Measurements from ENCODE around the gene SOX10. TPM values are rescaled to one million over a fixed set of nuclear protein-coding genes. Genes with fewer than 3 reads are reported as not detected.
"Not testable (repeated sequence)": the region's sequence is repeated elsewhere in the genome, so short reads cannot be mapped to it uniquely, and the experiment has no call there.

SOX10 gene
- total RNA-seq, 1 donor from 2014 or later = not detected

- intact Hi-C loops (cut with micrococcal nuclease) = loop anchor here (1.0 to 5.0 kb wide), 7 partner anchors 13 to 429 kb away; partner anchors contain the start of genes C22orf23 and POLR2F
These were observed 18.3 kb downstream of the SOX10 start for GRCh38 chr22:37965940-37966664.

DNA sequence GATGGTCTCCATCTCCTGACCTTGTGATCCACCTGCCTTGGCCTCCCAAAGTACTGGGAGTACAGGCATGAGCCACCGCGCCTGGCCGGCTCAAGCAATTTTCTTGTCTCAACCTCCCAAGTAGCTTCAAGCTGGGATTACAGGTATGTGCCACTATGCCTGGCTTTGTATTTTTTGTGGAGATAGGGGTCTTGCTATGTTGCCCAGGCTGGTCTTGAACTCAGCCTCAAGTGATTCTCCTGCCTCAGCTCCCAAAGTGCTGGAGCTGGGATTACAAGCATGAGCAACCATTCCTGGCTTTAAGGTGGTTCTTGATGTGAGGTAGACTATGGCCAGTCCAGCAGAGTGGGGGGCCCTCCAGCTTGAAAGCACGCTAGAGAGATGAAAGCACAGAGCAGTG lies 23.3 kb downstream of the SOX10 start:
- intact Hi-C loops (cut with micrococcal nuclease) = no loop called here

GRCh38 chr22:37959231-37959825 lies 25.0 kb downstream of the SOX10 start:
- intact Hi-C loops (cut with micrococcal nuclease) = no loop called here

DNA sequence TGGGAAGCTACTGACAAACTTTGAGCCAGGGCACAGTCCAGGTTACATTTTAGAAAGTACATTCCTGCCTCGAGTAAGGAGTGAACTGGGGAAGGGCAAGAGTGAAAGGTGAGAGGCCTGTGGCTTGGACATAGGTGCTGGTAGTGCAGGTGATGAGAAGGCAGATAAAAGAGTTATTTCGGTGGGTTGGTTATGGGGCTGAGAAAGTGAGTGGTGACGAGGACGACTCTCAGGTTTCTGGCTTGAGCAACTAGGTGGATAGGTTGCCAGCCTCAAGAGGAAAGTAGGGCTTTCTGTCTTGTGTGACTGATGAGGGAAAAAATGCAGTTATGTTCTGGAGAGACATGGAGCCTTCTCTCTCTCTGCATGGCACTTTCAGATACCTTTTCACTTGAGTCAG lies 27.1 kb downstream of the SOX10 start:
- intact Hi-C loops (cut with micrococcal nuclease) = no loop called here

DNA sequence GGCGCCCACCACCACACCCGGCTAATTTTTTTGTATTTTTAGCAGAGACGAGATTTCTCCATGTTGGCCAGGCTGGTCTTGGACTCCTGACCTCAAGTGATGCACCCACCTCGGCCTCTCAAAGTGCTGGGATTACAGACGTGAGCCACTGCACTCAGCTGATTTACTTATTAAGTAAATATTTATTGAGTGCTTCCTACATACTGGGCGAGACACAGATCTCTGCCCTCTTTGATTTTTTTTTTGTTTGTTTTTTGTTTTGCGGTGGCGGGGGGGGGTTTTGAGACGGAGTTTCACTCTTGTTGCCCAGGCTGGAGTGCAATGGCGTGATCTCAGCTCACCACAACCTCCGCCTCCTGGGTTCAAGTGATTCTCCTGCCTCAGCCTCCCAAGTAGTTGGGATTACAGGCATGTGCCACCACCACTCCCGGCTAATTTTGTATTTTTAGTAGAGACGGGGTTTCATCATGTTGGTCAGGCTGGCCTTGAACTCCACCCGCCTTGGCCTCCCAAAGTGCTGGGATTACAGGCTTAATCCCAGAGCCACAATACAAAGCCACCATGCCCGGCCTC lies 28.4 kb downstream of the SOX10 start:
- intact Hi-C loops (cut with micrococcal nuclease) = not testable (repeated sequence)

DNA sequence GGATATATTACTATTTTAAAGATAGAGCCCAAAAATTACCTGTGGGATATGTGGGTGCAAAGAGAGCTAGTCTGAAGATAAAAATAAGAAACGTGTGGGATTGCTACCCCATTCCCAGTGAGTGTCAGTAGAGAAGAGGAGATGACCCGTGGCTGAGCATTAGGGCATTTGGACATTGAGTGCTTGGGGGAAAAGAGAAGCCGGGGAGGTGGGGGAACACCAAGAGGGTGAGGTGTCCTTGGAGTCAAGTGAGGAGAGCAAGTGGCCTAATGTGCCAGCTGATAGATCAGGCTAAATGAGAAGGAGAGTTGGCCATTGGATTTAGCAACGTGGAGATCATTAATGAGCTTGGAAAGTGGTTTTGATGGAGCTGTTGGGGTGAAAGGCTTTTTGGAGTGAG lies 29.7 kb downstream of the SOX10 start:
- intact Hi-C loops (cut with micrococcal nuclease) = loop anchor here (5.0 kb wide), 3 partner anchors 248 to 347 kb away; partner anchors contain the start of genes GGA1, LGALS1 and MAFF

DNA sequence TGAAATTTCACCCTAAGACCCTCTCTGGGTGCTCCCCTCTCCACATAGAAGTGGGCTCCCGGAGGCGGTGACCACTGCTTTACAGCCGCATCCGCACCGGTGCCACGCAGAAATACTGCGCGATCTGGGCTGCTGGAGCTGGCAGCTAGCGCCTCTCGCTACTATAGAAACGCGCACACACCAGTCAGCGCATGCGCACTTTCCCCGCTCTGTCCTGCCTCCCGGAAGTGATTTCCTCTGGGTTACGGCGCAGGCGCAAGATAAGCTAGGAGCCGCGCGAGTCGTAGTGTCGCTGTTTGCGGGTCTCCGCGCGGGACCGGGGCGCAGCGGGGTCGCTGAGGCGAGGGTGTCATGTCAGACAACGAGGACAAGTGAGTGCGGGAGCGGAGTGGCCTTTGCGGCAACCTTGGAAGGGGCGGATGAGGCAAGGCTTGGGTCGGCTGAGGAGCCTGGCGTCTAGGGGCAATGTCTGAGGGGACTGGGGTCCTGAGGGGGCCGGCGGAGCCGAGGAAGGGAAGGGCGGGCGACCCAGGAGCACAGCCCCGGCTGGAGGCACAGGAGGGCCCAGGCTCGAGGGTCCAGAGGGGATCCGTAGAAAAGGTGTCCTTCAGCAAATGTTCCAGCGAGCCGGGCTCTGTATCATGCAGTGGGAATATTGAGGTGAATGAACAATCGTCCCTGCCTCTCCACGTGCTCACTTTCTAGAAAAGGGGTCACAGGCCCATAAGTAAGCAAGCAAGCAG lies 30.7 kb downstream of the SOX10 start, which contains the start of the genes C22orf23 and POLR2F:
TSS of gene C22orf23 (minus strand) at position 165 of the 743 bp plus-strand sequence. CDS start 452 bp downstream, outside the sequence.
TSS of gene POLR2F (plus strand) at position 263 of the 743 bp plus-strand sequence. CDS start at position 352, 89 bp downstream.
- intact Hi-C loops (cut with micrococcal nuclease) = loop anchor here (1.0 to 5.0 kb wide), 14 partner anchors 12 to 803 kb away; partner anchors contain the start of genes ANKRD54, CBY1, DMC1 and EIF3L

GRCh38 chr22:37953062-37953436 lies 31.3 kb downstream of the SOX10 start:
- intact Hi-C loops (cut with micrococcal nuclease) = loop anchor here (1.0 to 5.0 kb wide), 14 partner anchors 12 to 804 kb away; partner anchors contain the start of genes ANKRD54, CBY1, DMC1 and EIF3L

GRCh38 chr22:37952629-37953028 lies 31.7 kb downstream of the SOX10 start:
- intact Hi-C loops (cut with micrococcal nuclease) = loop anchor here (1.0 to 5.0 kb wide), 14 partner anchors 13 to 804 kb away; partner anchors contain the start of genes ANKRD54, CBY1, DMC1 and EIF3L

GRCh38 chr22:37951305-37951704 lies 33.0 kb downstream of the SOX10 start:
- intact Hi-C loops (cut with micrococcal nuclease) = loop anchor here (5.0 kb wide), 3 partner anchors 251 to 344 kb away; partner anchors contain the start of genes GGA1, LGALS1 and MAFF

DNA sequence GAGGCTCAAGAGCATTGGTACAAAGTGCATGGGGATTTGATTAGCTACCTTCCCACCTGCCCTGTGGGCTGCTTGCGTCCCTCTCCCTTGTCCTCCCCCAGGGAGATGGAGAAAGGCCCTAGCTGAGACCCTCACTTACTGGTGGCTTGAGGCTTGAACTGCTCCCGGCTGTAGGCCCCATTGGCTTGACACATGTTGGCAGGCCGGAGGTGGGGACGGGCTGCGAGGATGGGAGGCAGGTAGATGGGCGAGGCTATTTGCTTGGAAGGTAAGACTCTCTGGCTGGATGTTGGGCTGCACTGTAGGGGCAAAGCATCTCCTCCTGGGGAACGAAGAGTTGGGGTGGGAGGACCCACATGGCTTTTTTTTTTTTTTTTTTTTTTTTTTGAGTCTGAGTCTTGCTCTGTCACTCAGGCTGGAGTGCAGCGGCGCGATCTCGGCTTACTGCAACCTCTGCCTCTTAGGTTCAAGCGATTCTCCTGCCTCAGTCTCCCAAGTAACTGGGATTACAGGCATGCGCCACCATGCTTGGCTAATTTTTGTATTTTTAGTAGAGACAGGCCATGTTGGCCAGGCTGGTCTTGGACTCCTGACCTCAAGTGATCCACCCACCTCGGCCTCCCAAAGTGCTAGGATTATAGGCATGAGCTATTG lies 37.1 kb downstream of the SOX10 start:
- intact Hi-C loops (cut with micrococcal nuclease) = not testable (repeated sequence)

GRCh38 chr22:37944423-37944822 lies 39.9 kb downstream of the SOX10 start:
- intact Hi-C loops (cut with micrococcal nuclease) = not testable (repeated sequence)

- intact Hi-C loops (cut with micrococcal nuclease) = no loop called here
These were observed 40.5 kb downstream of the SOX10 start for GRCh38 chr22:37943825-37944198.

DNA sequence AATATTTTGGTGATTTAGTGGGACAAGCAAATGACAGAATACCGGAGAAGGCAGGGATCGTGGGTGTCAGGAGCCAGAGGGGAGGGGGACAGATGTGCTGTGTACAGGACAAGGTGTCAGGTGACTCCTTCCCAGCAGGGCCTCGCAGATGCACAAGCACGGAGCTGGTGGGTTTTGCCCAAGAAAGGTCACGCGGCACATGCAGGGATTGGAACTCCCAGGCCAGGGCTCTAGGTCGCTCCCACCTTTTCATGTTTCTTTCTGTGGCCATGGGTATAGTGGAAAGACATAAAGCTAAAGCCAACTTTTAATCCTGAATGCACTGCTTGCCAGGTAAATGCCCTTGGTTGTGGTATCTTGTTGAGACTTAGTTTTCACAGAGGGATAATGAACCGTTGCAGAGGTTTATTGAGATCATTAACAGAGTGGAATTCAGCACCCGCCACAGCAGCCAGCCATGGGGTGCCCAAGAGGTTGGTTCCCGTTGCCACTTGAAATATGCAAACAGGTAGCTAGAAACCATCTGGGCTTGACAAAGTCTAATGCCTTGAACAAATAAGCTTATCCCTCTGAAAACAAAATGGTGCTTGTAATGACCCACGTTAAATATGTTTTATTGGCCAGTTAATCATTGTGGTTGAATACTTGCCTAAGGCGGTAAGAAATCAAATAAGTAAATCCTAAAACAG lies 41.1 kb downstream of the SOX10 start:
- intact Hi-C loops (cut with micrococcal nuclease) = no loop called here

DNA sequence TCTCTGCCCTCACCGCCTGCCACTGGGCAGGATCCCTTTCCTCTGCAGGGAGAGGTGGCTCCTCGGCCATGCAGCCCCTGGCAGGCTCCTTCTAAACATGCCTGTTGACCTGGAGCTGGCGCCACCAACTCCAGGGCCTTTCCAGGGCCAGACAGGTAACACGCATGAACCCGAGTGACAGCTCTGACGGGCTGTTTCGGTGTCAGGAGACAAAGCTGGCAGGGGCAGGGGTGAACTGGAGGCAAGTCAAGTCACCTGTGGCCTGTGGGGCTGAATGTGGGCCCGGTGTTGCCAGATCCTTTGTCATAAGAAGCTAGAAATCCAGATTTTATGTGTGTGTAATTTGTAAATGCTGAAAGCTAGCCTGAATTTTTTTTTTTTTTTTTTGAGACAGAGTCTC lies 42.2 kb downstream of the SOX10 start:
- intact Hi-C loops (cut with micrococcal nuclease) = no loop called here

DNA sequence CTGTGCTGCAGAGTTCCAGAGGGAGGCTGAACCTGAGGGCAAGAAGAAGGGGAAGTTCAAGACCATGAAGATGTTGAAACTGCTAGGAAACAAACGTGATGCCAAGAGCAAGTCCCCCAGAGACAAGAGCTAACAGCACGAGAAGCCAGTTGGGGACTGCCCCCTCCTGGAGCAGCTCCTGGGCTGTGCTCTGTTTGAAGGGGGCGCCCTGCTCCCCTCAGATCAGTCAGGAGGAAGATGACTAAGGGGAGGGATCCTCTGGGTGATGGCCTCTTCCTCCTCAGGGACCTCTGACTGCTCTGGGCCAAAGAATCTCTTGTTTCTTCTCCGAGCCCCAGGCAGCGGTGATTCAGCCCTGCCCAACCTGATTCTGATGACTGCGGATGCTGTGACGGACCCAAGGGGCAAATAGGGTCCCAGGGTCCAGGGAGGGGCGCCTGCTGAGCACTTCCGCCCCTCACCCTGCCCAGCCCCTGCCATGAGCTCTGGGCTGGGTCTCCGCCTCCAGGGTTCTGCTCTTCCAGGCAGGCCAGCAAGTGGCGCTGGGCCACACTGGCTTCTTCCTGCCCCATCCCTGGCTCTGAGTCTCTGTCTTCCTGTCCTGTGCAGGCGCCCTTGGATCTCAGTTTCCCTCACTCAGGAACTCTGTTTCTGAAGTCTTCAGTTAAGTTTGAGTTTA lies 43.5 kb downstream of the SOX10 start:
- intact Hi-C loops (cut with micrococcal nuclease) = no loop called here

DNA sequence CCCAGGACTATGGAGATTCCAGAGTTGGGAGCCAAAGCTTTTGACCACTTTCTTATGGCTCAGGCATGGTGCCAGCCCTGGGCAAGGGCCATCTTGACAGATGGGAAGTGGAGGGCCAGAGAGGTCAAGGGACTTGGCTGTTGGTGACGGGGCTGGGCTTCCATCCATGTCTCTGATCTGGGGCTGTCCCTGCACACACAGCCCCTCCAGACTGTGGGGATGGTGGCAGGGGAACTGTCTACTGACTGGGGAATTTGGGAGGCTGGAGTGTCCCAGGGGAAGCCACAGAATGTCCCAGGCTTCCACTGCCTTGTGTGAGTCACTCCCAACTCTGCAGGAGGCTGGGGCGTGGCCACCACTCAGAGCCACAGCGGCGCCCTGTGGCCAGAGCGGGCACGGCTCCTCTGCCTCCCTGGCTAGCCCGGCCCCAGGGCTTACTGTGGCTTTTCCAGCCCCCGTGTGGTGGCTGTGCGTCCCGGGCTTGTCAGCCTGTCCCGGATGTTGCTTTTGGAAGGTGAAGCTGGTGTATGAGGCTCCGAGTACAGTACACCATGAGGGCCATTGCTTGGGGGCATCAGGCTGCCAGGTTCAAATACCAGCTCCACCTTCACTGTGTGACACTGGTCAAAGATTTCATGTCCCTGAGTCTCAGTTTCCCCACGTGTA lies 50.5 kb downstream of the SOX10 start:
- intact Hi-C loops (cut with micrococcal nuclease) = loop anchor here (1.0 to 2.0 kb wide), 6 partner anchors 19 to 117 kb away; partner anchors contain the start of genes C22orf23, MICALL1 and POLR2F

DNA sequence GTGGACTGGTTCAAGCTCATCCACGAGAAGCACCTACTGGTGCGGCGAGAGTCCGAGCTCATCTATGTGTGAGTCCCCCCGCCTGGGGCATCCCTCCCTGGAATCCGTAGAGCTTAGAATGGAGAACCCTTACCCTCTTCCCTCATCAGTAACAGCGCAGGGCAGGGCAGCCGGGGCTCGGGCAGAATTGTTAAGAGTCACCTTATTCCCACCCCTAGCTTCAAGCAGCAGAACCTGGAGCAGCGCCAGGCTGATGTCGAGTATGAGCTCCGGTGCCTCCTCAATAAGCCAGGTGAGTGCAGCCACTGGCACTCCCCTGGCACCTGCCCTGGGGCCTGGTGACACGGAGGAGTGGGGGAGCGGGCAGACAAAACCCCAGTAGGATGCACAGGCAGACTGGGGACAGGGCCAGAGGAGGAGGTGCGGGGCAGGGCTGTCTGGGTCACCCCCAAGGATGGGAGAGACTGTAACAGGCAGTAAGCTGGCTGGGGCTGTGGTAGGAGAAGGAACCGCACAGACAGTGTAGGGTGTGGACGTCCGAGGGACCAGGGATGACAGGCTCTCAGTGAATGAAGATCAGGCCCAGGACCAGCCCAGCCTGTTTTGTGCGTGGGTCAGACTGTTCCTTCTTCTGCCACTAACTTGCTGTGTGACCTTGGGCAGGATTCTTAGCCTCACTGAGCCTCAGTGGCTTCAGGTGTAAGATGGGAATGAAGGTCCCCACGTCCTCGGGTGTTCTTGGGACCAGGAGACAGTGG lies 51.4 kb downstream of the SOX10 start:
- intact Hi-C loops (cut with micrococcal nuclease) = no loop called here
